Mesenchymal stem cell (in vitro differentiated cells and primary cell): Measurements from ENCODE around the gene ARHGAP6.

Source experiments
- DNase-seq: peaks from one replicate; pipeline ENCODE4 v3.0.0-alpha.2; 2013
- H2AFZ ChIP-seq: one replicate; pipeline ENCODE4 v1.6.1; 2013; ENCODE audit warnings: low read depth, mild to moderate bottlenecking, control low read depth, inconsistent platforms, low read length, moderate library complexity
- H2AK5ac ChIP-seq: 2 replicates; pipeline ENCODE4 v1.6.1; 2013; ENCODE audit warnings: low read length, moderate library complexity, mild to moderate bottlenecking, inconsistent platforms; ENCODE audit not compliant: severe bottlenecking
- H2BK120ac ChIP-seq: one replicate; pipeline ENCODE4 v1.6.1; 2013; ENCODE audit warnings: low read depth, mild to moderate bottlenecking, inconsistent platforms, low read length, moderate library complexity
- H2BK12ac ChIP-seq, 2 experiments: one replicate each; pipeline ENCODE4 v1.6.1; 2013; ENCODE audit warnings: inconsistent platforms in 2 of 2, low read length in 2 of 2, mild to moderate bottlenecking in 2 of 2, moderate library complexity in 2 of 2, control low read depth in 1 of 2
- H2BK15ac ChIP-seq: one replicate; pipeline ENCODE4 v1.6.1; 2013; ENCODE audit warnings: mild to moderate bottlenecking, low read depth, inconsistent platforms; ENCODE audit not compliant: poor library complexity, severe bottlenecking
- H2BK5ac ChIP-seq: 2 replicates; pipeline ENCODE4 v1.6.1; 2013; ENCODE audit warnings: low read depth, mild to moderate bottlenecking, low read length, control low read depth, inconsistent platforms; ENCODE audit not compliant: poor library complexity, severe bottlenecking
- H3K14ac ChIP-seq, 2 experiments: one replicate each; pipeline ENCODE4 v1.6.1; 2013; ENCODE audit warnings: inconsistent platforms in 2 of 2, low read length in 2 of 2, control low read depth in 1 of 2, mild to moderate bottlenecking in 1 of 2, moderate library complexity in 1 of 2
- H3K18ac ChIP-seq, 2 experiments: one replicate each; pipeline ENCODE4 v1.6.1; 2013; ENCODE audit warnings: inconsistent platforms in 2 of 2, low read length in 2 of 2, control low read depth in 1 of 2, low read depth in 1 of 2, mild to moderate bottlenecking in 1 of 2
- H3K23ac ChIP-seq, 2 experiments: one replicate each; pipeline ENCODE4 v1.6.1; 2013; ENCODE audit warnings: inconsistent platforms in 2 of 2, low read length in 2 of 2, mild to moderate bottlenecking in 2 of 2, moderate library complexity in 2 of 2, control low read depth in 1 of 2
- H3K27ac ChIP-seq: 2 replicates; pipeline ENCODE4 v1.5.1; 2013; ENCODE audit warnings: mild to moderate bottlenecking, moderate library complexity, low read length, control low read depth, inconsistent platforms; ENCODE audit not compliant: poor library complexity, severe bottlenecking
- H3K27me3 ChIP-seq, 2 experiments: 2 replicates each; pipeline versions ENCODE4 v1.6.1 to v1.7.0; 2013; ENCODE audit warnings: low read length in 2 of 2, mild to moderate bottlenecking in 2 of 2, moderate library complexity in 2 of 2, control low read depth in 1 of 2, inconsistent platforms in 1 of 2; ENCODE audit not compliant: control insufficient read depth in 1 of 2, insufficient read depth in 1 of 2
- H3K36me3 ChIP-seq, 2 experiments: 2 replicates each; pipeline versions ENCODE4 v1.6.1 to v1.7.0; 2013; ENCODE audit warnings: low read length in 2 of 2, control low read depth in 1 of 2, inconsistent platforms in 1 of 2, low read depth in 1 of 2, mild to moderate bottlenecking in 1 of 2; ENCODE audit not compliant: insufficient read depth in 2 of 2, control insufficient read depth in 1 of 2
- H3K4ac ChIP-seq, 2 experiments: one replicate each; pipeline ENCODE4 v1.6.1; 2013; ENCODE audit warnings: inconsistent platforms in 2 of 2, low read length in 2 of 2, mild to moderate bottlenecking in 2 of 2, moderate library complexity in 2 of 2, control low read depth in 1 of 2, low read depth in 1 of 2
- H3K4me1 ChIP-seq: 2 replicates; pipeline ENCODE4 v1.6.1; 2013; ENCODE audit warnings: low read depth, low read length, control low read depth; ENCODE audit not compliant: control insufficient read depth, insufficient read depth
- H3K4me2 ChIP-seq: 2 replicates; pipeline ENCODE4 v1.6.1; 2013; ENCODE audit warnings: low read length, mild to moderate bottlenecking, inconsistent platforms; ENCODE audit not compliant: poor library complexity, severe bottlenecking
- H3K4me3 ChIP-seq, 2 experiments: 2 replicates each; pipeline versions ENCODE4 v1.5.1 to v1.7.0; 2013; ENCODE audit warnings: low read length in 2 of 2, mild to moderate bottlenecking in 2 of 2, control low read depth in 1 of 2, low read depth in 1 of 2; ENCODE audit not compliant: insufficient read depth in 1 of 2
- H3K79me1 ChIP-seq: replicated peaks from 2 replicates; pipeline ENCODE4 v1.6.1; 2013; ENCODE audit warnings: mild to moderate bottlenecking, control low read depth, low read length, inconsistent platforms; ENCODE audit not compliant: poor library complexity, severe bottlenecking
- H3K9ac ChIP-seq: 2 replicates; pipeline ENCODE4 v1.7.0; 2013; ENCODE audit warnings: mild to moderate bottlenecking, low read length, moderate library complexity
- H3K9me3 ChIP-seq: 2 replicates; pipeline ENCODE4 v1.7.0; 2013; ENCODE audit warnings: mild to moderate bottlenecking, low read length; ENCODE audit not compliant: control insufficient read depth
- H4K8ac ChIP-seq: one replicate; pipeline ENCODE4 v1.6.1; 2013; ENCODE audit warnings: inconsistent platforms, mild to moderate bottlenecking, low read length, moderate library complexity
- H4K91ac ChIP-seq: one replicate; pipeline ENCODE4 v1.6.1; 2013; ENCODE audit warnings: mild to moderate bottlenecking, low read length, inconsistent platforms
- WGBS: methylation state at CpG from one replicate; pipeline ENCODE4 v1.1.7; 2013; ENCODE audit warnings: mixed read lengths; 5-methylcytosine and 5-hydroxymethylcytosine counted together

The ARHGAP6 gene

GRCh38 chrX:11397680-11398079, 268.0 kb downstream of the ARHGAP6 start:
- Histone ChIP-seq H4K91ac (no peak overlapping the region), H2AFZ (no peak overlapping the region), H3K9ac (no peak overlapping the region), H3K4me3 (no peak overlapping the region), H3K23ac (no peak overlapping the region), H2AK5ac (no peak overlapping the region), H3K18ac (no peak overlapping the region), H3K14ac (no peak overlapping the region), H3K36me3 (no peaks in the 10 kb centered on the region), H4K8ac (no peak overlapping the region), H2BK12ac (no peak overlapping the region), H2BK5ac (no peak overlapping the region), H3K27ac (no peak overlapping the region), H2BK120ac (no peak overlapping the region), H3K4ac (no peak overlapping the region), H3K4me1 (no peaks in the 10 kb centered on the region), H3K4me2 (no peak overlapping the region), H3K27me3 (no peaks in the 10 kb centered on the region), H3K79me1 (no peaks in the 10 kb centered on the region), H2BK15ac (no peak overlapping the region), H3K9me3 (no peaks in the 10 kb centered on the region)
- no CpG with 5 or more reads among the region's 2 CpGs for WGBS
- no peak for DNase-seq

GRCh38 chrX:11395859-11396258, 269.9 kb downstream of the ARHGAP6 start:
- Histone ChIP-seq H2BK5ac (no peak overlapping the region), H4K91ac (no peak overlapping the region), H3K4me3 (no peak overlapping the region), H3K27ac (no peak overlapping the region), H3K4me2 (no peak overlapping the region), H2AK5ac (no peak overlapping the region), H3K36me3 (no peaks in the 10 kb centered on the region), H3K9me3 (no peaks in the 10 kb centered on the region), H2BK120ac (no peak overlapping the region), H3K4me1 (no peaks in the 10 kb centered on the region), H3K4ac (no peak overlapping the region), H2BK15ac (no peak overlapping the region), H3K79me1 (no peaks in the 10 kb centered on the region), H3K14ac (no peak overlapping the region), H2AFZ (no peak overlapping the region), H3K18ac (no peak overlapping the region), H2BK12ac (no peak overlapping the region), H3K9ac (peak overlapping the region; percentile 28), H3K27me3 (no peaks in the 10 kb centered on the region), H3K23ac (no peak overlapping the region), H4K8ac (no peak overlapping the region)
- no peak for DNase-seq
- WGBS = no CpG with 5 or more reads among the region's 1 CpG

GRCh38 chrX:11393949-11394654, 271.6 kb downstream of the ARHGAP6 start:
- no peaks in the 10 kb centered on the region for H3K4me1 ChIP-seq
- H4K91ac ChIP-seq = no peak overlapping the region
- no peak overlapping the region for H3K18ac ChIP-seq
- no peak overlapping the region for H3K9ac ChIP-seq
- H2BK5ac ChIP-seq = no peak overlapping the region
- H2BK15ac ChIP-seq = no peak overlapping the region
- H3K14ac ChIP-seq = no peak overlapping the region
- no peak overlapping the region for H3K4me2 ChIP-seq
- no peaks in the 10 kb centered on the region for H3K79me1 ChIP-seq
- H3K27ac ChIP-seq = no peak overlapping the region
- H2AK5ac ChIP-seq = no peak overlapping the region
- no peak overlapping the region for H4K8ac ChIP-seq
- no peak for DNase-seq
- no peaks in the 10 kb centered on the region for H3K36me3 ChIP-seq
- no peak overlapping the region for H2AFZ ChIP-seq
- H2BK12ac ChIP-seq = no peak overlapping the region
- H3K9me3 ChIP-seq = no peaks in the 10 kb centered on the region
- no CpG with 5 or more reads among the region's 2 CpGs for WGBS
- no peak overlapping the region for H3K23ac ChIP-seq
- no peak overlapping the region for H3K4ac ChIP-seq
- H3K27me3 ChIP-seq = no peaks in the 10 kb centered on the region
- H2BK120ac ChIP-seq = no peak overlapping the region
- no peak overlapping the region for H3K4me3 ChIP-seq

- no peak overlapping the region for H2BK120ac ChIP-seq
- 100% methylated on average over 3 of the region's 3 CpGs for WGBS
- no peak for DNase-seq
- no peak overlapping the region for H4K91ac ChIP-seq
- H3K18ac ChIP-seq = no peak overlapping the region
- H3K4ac ChIP-seq = no peak overlapping the region
- no peak overlapping the region for H3K14ac ChIP-seq
- no peak overlapping the region for H2AK5ac ChIP-seq
- H3K27me3 ChIP-seq = no peaks in the 10 kb centered on the region
- no peak overlapping the region for H2BK12ac ChIP-seq
- H3K4me1 ChIP-seq = peaks cover 2% of the 10 kb centered on the region
- no peak overlapping the region for H2AFZ ChIP-seq
- H3K27ac ChIP-seq = no peak overlapping the region
- no peaks in the 10 kb centered on the region for H3K36me3 ChIP-seq
- H3K79me1 ChIP-seq = no peaks in the 10 kb centered on the region
- no peak overlapping the region for H2BK5ac ChIP-seq
- H3K23ac ChIP-seq = no peak overlapping the region
- no peak overlapping the region for H3K4me3 ChIP-seq
- H4K8ac ChIP-seq = no peak overlapping the region
- H3K4me2 ChIP-seq = no peak overlapping the region
- H2BK15ac ChIP-seq = no peak overlapping the region
- H3K9ac ChIP-seq = peak overlapping the region; percentile 12
- no peaks in the 10 kb centered on the region for H3K9me3 ChIP-seq
Measured at GRCh38 chrX:11386812-11387211, 278.9 kb downstream of the ARHGAP6 start.
